H1 (cell line): ENCODE results near the gene PCBD1. TPM values are rescaled to one million over a fixed set of nuclear protein-coding genes. Genes with fewer than 3 reads are reported as not detected.

Experiments
- CHD7 ChIP-seq: fragments of 300-600 bp; sonication (generic); IDR thresholded peaks from 2 replicates; pipeline ENCODE4 v1.7.1; 2012; ENCODE audit warnings: low read length, moderate library complexity, mild to moderate bottlenecking, inconsistent platforms; ENCODE audit not compliant: insufficient replicate concordance
- CTCF ChIP-seq, 3 experiments: IDR thresholded peaks; 1 replicate in 2 of 3; 2 replicates in 1 of 3; pipeline versions ENCODE4 v1.5.1 to v1.6.1; 2011; ENCODE audit warnings: low read length in 3 of 3, mild to moderate bottlenecking in 3 of 3, inconsistent platforms in 2 of 3, low read depth in 1 of 3, moderate library complexity in 1 of 3; ENCODE audit not compliant: insufficient read depth in 1 of 3; ENCODE audit errors: control extremely low read depth in 1 of 3
- RXRA ChIP-seq: IDR thresholded peaks from 2 replicates; pipeline ENCODE4 v1.6.1; 2011; ENCODE audit warnings: low read depth, mild to moderate bottlenecking, low read length, moderate library complexity; ENCODE audit not compliant: insufficient read depth
- SAP30 ChIP-seq: fragments of 300-600 bp; sonication (generic); IDR thresholded peaks from 2 replicates; pipeline ENCODE4 v1.7.1; 2012; ENCODE audit warnings: low read length, moderate library complexity, mild to moderate bottlenecking, inconsistent platforms; ENCODE audit not compliant: insufficient read depth, insufficient replicate concordance
- SIRT6 ChIP-seq: IDR thresholded peaks from one replicate; pipeline ENCODE4 v1.7.1; 2012; ENCODE audit warnings: low read length, inconsistent platforms
- polyA plus RNA-seq, 7 experiments: library from polyadenylated mRNA; depleted of rRNA in 3 of 7; stranded (reverse) in 5 of 7; unstranded in 2 of 7; fragments of >200 nt in 5 of 7; fragments of 200-250 nt in 2 of 7; gene quantifications; 1 replicate in 5 of 7; 2 replicates in 1 of 7; 4 replicates in 1 of 7; pipeline versions ENCODE4 v1.2.1 to v1.2.3, GENCODE V29; 2011 to 2013; ENCODE audit warnings: missing spikeins in 2 of 7, mixed read lengths in 2 of 7
- total RNA-seq: library from RNA; stranded (reverse); fragmentation: NEBNext Ultra II Directional; extraction: Animal tissue kit (Norgen Biotek cat#: 25700); gene quantifications from 2 replicates; pipeline ENCODE4 v1.2.1, GENCODE V29; 2021

Gene PCBD1
- total and polyA plus RNA-seq, 2 of the 8 experiments (the other 6 are each of a cell fraction or from before 2014, with no cell fraction given) = 46.5 to 55.0 TPM

- TF ChIP-seq CHD7 (no peak), CTCF (IDR thresholded peaks at IDR 0.05; ENCODE audit: control extremely low read depth in 1 of 3, insufficient read depth in 1 of 3, low read depth in 1 of 3, low read length in 3 of 3) (no peak), SAP30 (no peak), SIRT6 (no peak), RXRA (no peak)
Measured at GRCh38 chr10:70915206-70915605, 26.8 kb upstream of the PCBD1 start (continued).
